ENCODE results near the gene ACADM. TPM values are rescaled to one million over a fixed set of nuclear protein-coding genes. Genes with fewer than 3 reads are reported as not detected.

The ACADM gene
- total RNA-seq, 1 experiment from 2014 or later, result 48.7 TPM

DNA sequence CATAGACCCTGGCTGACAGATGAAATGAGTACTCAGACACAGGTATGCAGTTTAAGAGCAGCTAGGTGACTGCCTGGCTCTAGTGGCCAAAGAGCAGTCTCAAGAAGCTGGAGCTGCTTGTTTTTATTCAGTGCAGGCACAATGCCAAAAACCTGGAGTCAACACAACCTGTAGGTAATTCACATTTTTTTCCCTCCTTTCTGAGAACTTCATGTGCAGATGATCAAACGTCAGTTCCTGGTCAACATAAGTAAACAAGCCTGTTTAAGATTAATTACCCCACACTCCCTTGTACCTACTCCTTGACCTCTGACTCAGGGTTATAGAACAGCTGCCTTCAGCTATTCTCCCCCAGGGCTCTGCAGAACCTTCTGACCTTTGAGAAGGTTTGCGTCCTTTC is 17.3 kb upstream of the ACADM start (continued):
- TF ChIP-seq, protein P1, sequence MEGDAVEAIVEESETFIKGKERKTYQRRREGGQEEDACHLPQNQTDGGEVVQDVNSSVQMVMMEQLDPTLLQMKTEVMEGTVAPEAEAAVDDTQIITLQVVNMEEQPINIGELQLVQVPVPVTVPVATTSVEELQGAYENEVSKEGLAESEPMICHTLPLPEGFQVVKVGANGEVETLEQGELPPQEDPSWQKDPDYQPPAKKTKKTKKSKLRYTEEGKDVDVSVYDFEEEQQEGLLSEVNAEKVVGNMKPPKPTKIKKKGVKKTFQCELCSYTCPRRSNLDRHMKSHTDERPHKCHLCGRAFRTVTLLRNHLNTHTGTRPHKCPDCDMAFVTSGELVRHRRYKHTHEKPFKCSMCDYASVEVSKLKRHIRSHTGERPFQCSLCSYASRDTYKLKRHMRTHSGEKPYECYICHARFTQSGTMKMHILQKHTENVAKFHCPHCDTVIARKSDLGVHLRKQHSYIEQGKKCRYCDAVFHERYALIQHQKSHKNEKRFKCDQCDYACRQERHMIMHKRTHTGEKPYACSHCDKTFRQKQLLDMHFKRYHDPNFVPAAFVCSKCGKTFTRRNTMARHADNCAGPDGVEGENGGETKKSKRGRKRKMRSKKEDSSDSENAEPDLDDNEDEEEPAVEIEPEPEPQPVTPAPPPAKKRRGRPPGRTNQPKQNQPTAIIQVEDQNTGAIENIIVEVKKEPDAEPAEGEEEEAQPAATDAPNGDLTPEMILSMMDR (IDR thresholded peaks at IDR 0.05 in 2 of 3, conservative IDR thresholded peaks at IDR 0.05 in 1 of 3; ENCODE audit: borderline replicate concordance in 1 of 3, insufficient read depth in 1 of 3, low read depth in 2 of 3, low read length in 2 of 3), result no peak
- no peak for TF ChIP-seq JUND (IDR thresholded peaks at IDR 0.05)
- TF ChIP-seq FOSL1 (IDR thresholded peaks at IDR 0.05; ENCODE audit: low read depth), result no peak

DNA sequence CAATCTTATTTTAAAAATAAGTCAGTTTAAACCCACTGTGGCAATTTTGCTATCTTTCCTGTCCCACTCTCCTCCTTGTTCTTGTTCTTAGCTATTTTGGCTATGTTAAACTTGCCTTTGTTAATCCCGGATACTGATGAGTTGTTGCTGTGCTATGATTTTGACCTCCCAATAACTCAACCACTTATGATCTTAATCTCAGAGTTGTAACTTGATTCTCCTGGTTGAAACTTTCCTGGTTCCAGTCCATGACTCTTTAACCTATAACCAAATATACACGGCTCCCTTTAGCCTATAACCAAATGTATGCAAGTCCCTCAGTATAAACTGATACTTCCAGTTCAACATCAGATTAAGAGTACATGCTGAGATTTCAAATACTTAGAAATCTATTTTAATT is 15.6 kb upstream of the ACADM start:
- H3K27ac ChIP-seq (ENCODE audit: low read depth, low read length), result no peak overlapping the region
- no TSS peak for BruUV-seq (replicated peaks)
- no peaks in the 10 kb centered on the region for H4K20me1 ChIP-seq (ENCODE audit: insufficient read depth)
- no peaks in the 10 kb centered on the region for H3K9me2 ChIP-seq (ENCODE audit: insufficient read depth)
- no peaks in the 10 kb centered on the region for H3K4me1 ChIP-seq (ENCODE audit: control insufficient read depth in 1 of 2, insufficient read depth in 2 of 2, low read length in 2 of 2)
- H3K9ac ChIP-seq (ENCODE audit: low read length), result no peak overlapping the region
- no peaks in the 10 kb centered on the region for H3K27me3 ChIP-seq (ENCODE audit: insufficient read depth, low read length)
- no peak overlapping the region for H3K4me2 ChIP-seq (ENCODE audit: low read length)
- H3K36me3 ChIP-seq (ENCODE audit: control insufficient read depth in 1 of 2, insufficient read depth in 2 of 2, low read length in 2 of 2), result no peaks in the 10 kb centered on the region
- ChIA-PET RAD21 (ENCODE audit: low non-redundant PET in 1 of 2, low total read pairs in 2 of 2, uncharacterized antibody in 2 of 2, unreplicated experiment in 2 of 2) (no interaction called here), POLR2A (no interaction called here), CTCF (no interaction called here)
- no peak for DNase-seq (ENCODE audit: low read depth, low spot score)
- no peak overlapping the region for H3K4me3 ChIP-seq (replicated peaks in 1 of 2; ENCODE audit: low read depth in 1 of 2, low read length in 2 of 2)
- no peak for TF ChIP-seq EZH2phosphoT487 (IDR thresholded peaks at IDR 0.05; ENCODE audit: borderline replicate concordance)
- no peak for TF ChIP-seq POLR2AphosphoS5 (IDR thresholded peaks at IDR 0.05; ENCODE audit: low read depth, low read length)
- no peak for TF ChIP-seq ZNF274 (IDR thresholded peaks at IDR 0.05; ENCODE audit: low read depth, low read length)
- intact Hi-C loops (cut with micrococcal nuclease), result no loop called here
- no peaks in the 10 kb centered on the region for H3K79me2 ChIP-seq (ENCODE audit: insufficient read depth, low read length)
- no peak overlapping the region for H2AFZ ChIP-seq (ENCODE audit: low read depth, low read length, poor library complexity, severe bottlenecking)
- ATAC-seq, result no peak
- H3K9me3 ChIP-seq (ENCODE audit: control insufficient read depth in 1 of 2, insufficient read depth in 1 of 2, low read depth in 1 of 2, low read length in 2 of 2), result no peaks in the 10 kb centered on the region

DNA sequence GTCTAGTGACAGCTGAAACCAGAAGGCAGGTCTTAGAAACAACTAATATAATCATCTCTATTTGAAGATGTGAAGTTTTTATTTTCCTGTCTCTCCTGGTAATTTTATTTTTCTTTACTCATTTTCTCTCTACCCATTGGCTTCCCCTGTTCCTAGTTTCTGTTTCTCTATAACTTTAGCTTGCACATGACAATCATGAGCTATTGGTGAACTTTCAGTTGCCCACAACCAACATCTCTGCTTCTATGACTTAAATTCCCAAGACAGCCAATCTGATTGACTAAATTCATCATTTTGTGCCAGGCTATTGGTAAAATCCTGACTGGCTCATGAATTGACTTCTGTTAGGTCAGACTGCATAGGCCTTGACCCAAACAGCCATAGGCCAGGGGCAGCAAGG is 13.7 kb upstream of the ACADM start:
- BruUV-seq (replicated peaks), result no TSS peak
- Histone ChIP-seq H2AFZ (ENCODE audit: low read depth, low read length, poor library complexity, severe bottlenecking) (no peak overlapping the region), H3K27ac (ENCODE audit: low read depth, low read length) (no peak overlapping the region), H3K9me3 (ENCODE audit: control insufficient read depth in 1 of 2, insufficient read depth in 1 of 2, low read depth in 1 of 2, low read length in 2 of 2) (no peaks in the 10 kb centered on the region), H3K36me3 (ENCODE audit: control insufficient read depth in 1 of 2, insufficient read depth in 2 of 2, low read length in 2 of 2) (no peaks in the 10 kb centered on the region), H3K9me2 (ENCODE audit: insufficient read depth) (no peaks in the 10 kb centered on the region), H4K20me1 (ENCODE audit: insufficient read depth) (no peaks in the 10 kb centered on the region), H3K27me3 (ENCODE audit: insufficient read depth, low read length) (no peaks in the 10 kb centered on the region), H3K4me3 (replicated peaks in 1 of 2; ENCODE audit: low read depth in 1 of 2, low read length in 2 of 2) (no peak overlapping the region), H3K9ac (ENCODE audit: low read length) (no peak overlapping the region), H3K4me1 (ENCODE audit: control insufficient read depth in 1 of 2, insufficient read depth in 2 of 2, low read length in 2 of 2) (no peaks in the 10 kb centered on the region), H3K4me2 (ENCODE audit: low read length) (no peak overlapping the region), H3K79me2 (ENCODE audit: insufficient read depth, low read length) (no peaks in the 10 kb centered on the region)
- intact Hi-C loops (cut with micrococcal nuclease), result no loop called here
- no peak for DNase-seq (ENCODE audit: low read depth, low spot score)
- ChIA-PET RAD21 (ENCODE audit: low non-redundant PET in 1 of 2, low total read pairs in 2 of 2, uncharacterized antibody in 2 of 2, unreplicated experiment in 2 of 2) (no interaction called here), CTCF (no interaction called here), POLR2A (no interaction called here)
- TF ChIP-seq ZNF274 (IDR thresholded peaks at IDR 0.05; ENCODE audit: low read depth, low read length) (no peak), SP1 (IDR thresholded peaks at IDR 0.05; ENCODE audit: low read depth) (no peak)
- no peak for ATAC-seq

Measured in HCT116 (cell line).